Measurements from ENCODE around the gene ZSCAN26. TPM values are rescaled to one million over a fixed set of nuclear protein-coding genes. Genes with fewer than 3 reads are reported as not detected.

Gene ZSCAN26
- total and polyA plus RNA-seq, 4 donors = 2.8 to 9.7 (median 6.1) TPM

GRCh38 chr6:28269492-28269891 is 2.5 kb downstream of the ZSCAN26 start (continued):
- no peak for TF ChIP-seq REST (IDR thresholded peaks at IDR 0.05)

DNA sequence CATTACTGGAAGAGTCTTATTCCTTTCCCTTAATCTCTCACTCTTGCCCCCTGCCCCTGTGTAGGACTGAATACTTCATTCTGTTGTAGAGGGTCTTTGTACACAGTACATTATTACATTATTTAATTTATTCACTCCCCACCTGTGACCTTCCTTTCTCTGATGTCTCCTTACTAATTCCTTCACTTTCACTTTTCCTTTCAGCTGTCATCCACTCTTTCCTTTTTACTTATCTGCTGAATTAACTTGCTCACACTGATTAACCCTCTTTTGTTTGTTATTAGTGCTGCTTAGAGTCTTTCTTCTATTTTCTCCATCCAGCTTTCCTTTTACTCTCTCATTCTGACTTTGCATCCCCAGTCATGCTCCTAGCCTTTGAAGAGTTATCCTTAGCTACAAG is 7.9 kb downstream of the ZSCAN26 start:
- Histone ChIP-seq H3K27me3 (ENCODE audit: control insufficient read depth in 4 of 4, insufficient read depth in 4 of 4, low read length in 3 of 4) (no peaks in the 10 kb centered on the region), H3K4me1 (ENCODE audit: control insufficient read depth in 4 of 4, insufficient read depth in 4 of 4, low read length in 3 of 4) (peaks cover 0 to 4% (median 0%) of the 10 kb centered on the region in 4 donors), H3K9ac (ENCODE audit: low read depth in 1 of 2, low read length in 2 of 2) (no peak overlapping the region), H3K36me3 (ENCODE audit: control insufficient read depth in 4 of 4, insufficient read depth in 3 of 4, low read depth in 1 of 4, low read length in 3 of 4) (peaks cover 3 to 41% (median 24%) of the 10 kb centered on the region in 4 donors), H3K4me3 (ENCODE audit: low read depth in 1 of 3, low read length in 3 of 3) (no peak overlapping the region), H3K9me3 (ENCODE audit: control insufficient read depth in 4 of 4, low read length in 3 of 4) (no peaks in the 10 kb centered on the region), H3K27ac (ENCODE audit: low read depth in 1 of 2, low read length in 2 of 2) (no peak overlapping the region)
- DNase-seq (ENCODE audit: low spot score) = no peak
- TF ChIP-seq, protein P1, sequence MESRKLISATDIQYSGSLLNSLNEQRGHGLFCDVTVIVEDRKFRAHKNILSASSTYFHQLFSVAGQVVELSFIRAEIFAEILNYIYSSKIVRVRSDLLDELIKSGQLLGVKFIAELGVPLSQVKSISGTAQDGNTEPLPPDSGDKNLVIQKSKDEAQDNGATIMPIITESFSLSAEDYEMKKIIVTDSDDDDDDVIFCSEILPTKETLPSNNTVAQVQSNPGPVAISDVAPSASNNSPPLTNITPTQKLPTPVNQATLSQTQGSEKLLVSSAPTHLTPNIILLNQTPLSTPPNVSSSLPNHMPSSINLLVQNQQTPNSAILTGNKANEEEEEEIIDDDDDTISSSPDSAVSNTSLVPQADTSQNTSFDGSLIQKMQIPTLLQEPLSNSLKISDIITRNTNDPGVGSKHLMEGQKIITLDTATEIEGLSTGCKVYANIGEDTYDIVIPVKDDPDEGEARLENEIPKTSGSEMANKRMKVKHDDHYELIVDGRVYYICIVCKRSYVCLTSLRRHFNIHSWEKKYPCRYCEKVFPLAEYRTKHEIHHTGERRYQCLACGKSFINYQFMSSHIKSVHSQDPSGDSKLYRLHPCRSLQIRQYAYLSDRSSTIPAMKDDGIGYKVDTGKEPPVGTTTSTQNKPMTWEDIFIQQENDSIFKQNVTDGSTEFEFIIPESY (IDR thresholded peaks at IDR 0.05) = no peak
- TF ChIP-seq NR2F2 (IDR thresholded peaks at IDR 0.05) (no peak), TAF1 (conservative IDR thresholded peaks at IDR 0.05) (no peak), GABPA (IDR thresholded peaks at IDR 0.05 in 1 of 2, conservative IDR thresholded peaks at IDR 0.05 in 1 of 2) (no peak), HNF4A (conservative IDR thresholded peaks at IDR 0.05) (no peak), RXRA (IDR thresholded peaks at IDR 0.05) (no peak), FOXA1 (IDR thresholded peaks at IDR 0.05) (no peak), RAD21 (IDR thresholded peaks at IDR 0.05) (no peak), HNF4G (IDR thresholded peaks at IDR 0.05) (no peak), JUND (IDR thresholded peaks at IDR 0.05) (no peak), MAX (IDR thresholded peaks at IDR 0.05) (no peak)
- TF ChIP-seq, protein P2, sequence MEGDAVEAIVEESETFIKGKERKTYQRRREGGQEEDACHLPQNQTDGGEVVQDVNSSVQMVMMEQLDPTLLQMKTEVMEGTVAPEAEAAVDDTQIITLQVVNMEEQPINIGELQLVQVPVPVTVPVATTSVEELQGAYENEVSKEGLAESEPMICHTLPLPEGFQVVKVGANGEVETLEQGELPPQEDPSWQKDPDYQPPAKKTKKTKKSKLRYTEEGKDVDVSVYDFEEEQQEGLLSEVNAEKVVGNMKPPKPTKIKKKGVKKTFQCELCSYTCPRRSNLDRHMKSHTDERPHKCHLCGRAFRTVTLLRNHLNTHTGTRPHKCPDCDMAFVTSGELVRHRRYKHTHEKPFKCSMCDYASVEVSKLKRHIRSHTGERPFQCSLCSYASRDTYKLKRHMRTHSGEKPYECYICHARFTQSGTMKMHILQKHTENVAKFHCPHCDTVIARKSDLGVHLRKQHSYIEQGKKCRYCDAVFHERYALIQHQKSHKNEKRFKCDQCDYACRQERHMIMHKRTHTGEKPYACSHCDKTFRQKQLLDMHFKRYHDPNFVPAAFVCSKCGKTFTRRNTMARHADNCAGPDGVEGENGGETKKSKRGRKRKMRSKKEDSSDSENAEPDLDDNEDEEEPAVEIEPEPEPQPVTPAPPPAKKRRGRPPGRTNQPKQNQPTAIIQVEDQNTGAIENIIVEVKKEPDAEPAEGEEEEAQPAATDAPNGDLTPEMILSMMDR (IDR thresholded peaks at IDR 0.05; ENCODE audit: low read depth, low read length, missing input control) = no peak

- Histone ChIP-seq H3K27ac (ENCODE audit: low read depth in 1 of 2, low read length in 2 of 2) (no peak overlapping the region), H3K4me1 (ENCODE audit: control insufficient read depth in 4 of 4, insufficient read depth in 4 of 4, low read length in 3 of 4) (peaks cover 0 to 8% (median 3%) of the 10 kb centered on the region in 4 donors), H3K9ac (ENCODE audit: low read depth in 1 of 2, low read length in 2 of 2) (no peak overlapping the region), H3K36me3 (ENCODE audit: control insufficient read depth in 4 of 4, insufficient read depth in 3 of 4, low read depth in 1 of 4, low read length in 3 of 4) (peaks cover 3 to 31% (median 21%) of the 10 kb centered on the region in 4 donors), H3K27me3 (ENCODE audit: control insufficient read depth in 4 of 4, insufficient read depth in 4 of 4, low read length in 3 of 4) (no peaks in the 10 kb centered on the region), H3K9me3 (ENCODE audit: control insufficient read depth in 4 of 4, low read length in 3 of 4) (peaks cover 0 to 2% (median 0%) of the 10 kb centered on the region in 4 donors), H3K4me3 (ENCODE audit: low read depth in 1 of 3, low read length in 3 of 3) (no peak overlapping the region)
- DNase-seq (ENCODE audit: low spot score) = no peak
- 57% methylated on average over 3 of the region's 3 CpGs for WGBS
- peak; percentile 13 to 22 for TF ChIP-seq RAD21 (IDR thresholded peaks at IDR 0.05)
- TF ChIP-seq, protein P2 (IDR thresholded peaks at IDR 0.05; ENCODE audit: low read depth, low read length, missing input control) = no peak
- TF ChIP-seq, protein P1 (IDR thresholded peaks at IDR 0.05) = no peak
- peak; percentile 54 to 55 for TF ChIP-seq HNF4A (conservative IDR thresholded peaks at IDR 0.05)
- peak; percentile 35 for TF ChIP-seq YY1 (IDR thresholded peaks at IDR 0.05)
- no peak for TF ChIP-seq NR2F2 (IDR thresholded peaks at IDR 0.05)
- TF ChIP-seq RXRA (IDR thresholded peaks at IDR 0.05) = peak in 1 of 2 donors; percentile 8
- TF ChIP-seq, protein P3, sequence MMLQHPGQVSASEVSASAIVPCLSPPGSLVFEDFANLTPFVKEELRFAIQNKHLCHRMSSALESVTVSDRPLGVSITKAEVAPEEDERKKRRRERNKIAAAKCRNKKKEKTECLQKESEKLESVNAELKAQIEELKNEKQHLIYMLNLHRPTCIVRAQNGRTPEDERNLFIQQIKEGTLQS (IDR thresholded peaks at IDR 0.05) = peak; percentile 93
- peak; percentile 39 for TF ChIP-seq MAX (IDR thresholded peaks at IDR 0.05)
These were observed 10.8 kb downstream of the ZSCAN26 start for GRCh38 chr6:28277746-28278145.
